Muscle layer of duodenum (tissue), 2 donors: Measurements from ENCODE around the gene WDR91.

Source experiments
- H3K27ac ChIP-seq: one replicate; pipeline ENCODE4 v1.7.0; 2013; ENCODE audit warnings: mild to moderate bottlenecking, low read length
- H3K27me3 ChIP-seq: one replicate; pipeline ENCODE4 v1.7.0; 2013; ENCODE audit warnings: low read depth, mild to moderate bottlenecking, control low read depth, low read length
- H3K36me3 ChIP-seq, 2 donors: one replicate each; pipeline ENCODE4 v1.7.0; 2013; ENCODE audit warnings: low read length in 2 of 2, control low read depth in 1 of 2, mild to moderate bottlenecking in 1 of 2; ENCODE audit not compliant: insufficient read depth in 2 of 2, control insufficient read depth in 1 of 2
- H3K4me1 ChIP-seq, 2 donors: one replicate each; pipeline ENCODE4 v1.7.0; 2013; ENCODE audit warnings: low read length in 2 of 2, mild to moderate bottlenecking in 2 of 2, control low read depth in 1 of 2, moderate library complexity in 1 of 2; ENCODE audit not compliant: insufficient read depth in 2 of 2, control insufficient read depth in 1 of 2
- H3K4me3 ChIP-seq, 2 donors: one replicate each; pipeline ENCODE4 v1.7.0; 2013; ENCODE audit warnings: low read length in 2 of 2, low read depth in 1 of 2, mild to moderate bottlenecking in 1 of 2
- H3K9me3 ChIP-seq, 2 donors: one replicate each; pipeline ENCODE4 v1.7.0; 2013; ENCODE audit warnings: low read length in 2 of 2, control low read depth in 1 of 2, mild to moderate bottlenecking in 1 of 2; ENCODE audit not compliant: control insufficient read depth in 1 of 2
- donor health status: healthy.

WDR91 gene

GRCh38 chr7:135211179-135211945 is at the start of gene WDR91:
TSS of gene WDR91 (minus strand) at chr7:135211526. CDS start at chr7:135211502, 24 bp downstream.
- peak within 1 kb of the TSS; percentile 89 for H3K27ac ChIP-seq
- H3K27me3 ChIP-seq = no peaks in the 10 kb centered on the region
- no peaks in the 10 kb centered on the region for H3K36me3 ChIP-seq
- H3K9me3 ChIP-seq = no peaks in the 10 kb centered on the region
- peaks cover 4 to 18% of the 10 kb centered on the region in 2 donors for H3K4me1 ChIP-seq
- peak within 1 kb of the TSS; percentile 79 to 90 for H3K4me3 ChIP-seq

- H3K36me3 ChIP-seq = no peaks in the 10 kb centered on the region
- peaks cover 0 to 21% of the 10 kb centered on the region in 2 donors for H3K4me1 ChIP-seq
- H3K27me3 ChIP-seq = no peaks in the 10 kb centered on the region
- H3K27ac ChIP-seq = no peak overlapping the region
- no peaks in the 10 kb centered on the region for H3K9me3 ChIP-seq
- H3K4me3 ChIP-seq = no peak overlapping the region
These were observed 49.1 kb upstream of the WDR91 start for GRCh38 chr7:135260470-135260869.

- H3K4me3 ChIP-seq = no peak overlapping the region
- no peaks in the 10 kb centered on the region for H3K9me3 ChIP-seq
- H3K4me1 ChIP-seq = peaks cover 1 to 28% of the 10 kb centered on the region in 2 donors
- H3K27ac ChIP-seq = no peak overlapping the region
- no peaks in the 10 kb centered on the region for H3K36me3 ChIP-seq
- H3K27me3 ChIP-seq = no peaks in the 10 kb centered on the region
These were observed 48.4 kb upstream of the WDR91 start for GRCh38 chr7:135259702-135260101.

GRCh38 chr7:135258585-135258984 is 47.3 kb upstream of the WDR91 start:
- no peaks in the 10 kb centered on the region for H3K27me3 ChIP-seq
- no peaks in the 10 kb centered on the region for H3K9me3 ChIP-seq
- H3K36me3 ChIP-seq = no peaks in the 10 kb centered on the region
- H3K4me3 ChIP-seq = no peak overlapping the region
- no peak overlapping the region for H3K27ac ChIP-seq
- peaks cover 5 to 39% of the 10 kb centered on the region in 2 donors for H3K4me1 ChIP-seq

- no peaks in the 10 kb centered on the region for H3K9me3 ChIP-seq
These were observed 46.5 kb upstream of the WDR91 start for GRCh38 chr7:135257790-135258189.

GRCh38 chr7:135253851-135254771 is 42.8 kb upstream of the WDR91 start:
- H3K4me3 ChIP-seq = peak overlapping the region in 1 of 2 donors; percentile 10
- H3K27me3 ChIP-seq = no peaks in the 10 kb centered on the region
- peak overlapping the region; percentile 82 for H3K27ac ChIP-seq
- H3K9me3 ChIP-seq = no peaks in the 10 kb centered on the region
- H3K4me1 ChIP-seq = peaks cover 5 to 23% of the 10 kb centered on the region in 2 donors
- H3K36me3 ChIP-seq = no peaks in the 10 kb centered on the region

More at GRCh38 chr7:135257790-135258189, 46.5 kb upstream of the WDR91 start:
- no peaks in the 10 kb centered on the region for H3K27me3 ChIP-seq
- no peak overlapping the region for H3K27ac ChIP-seq
- H3K36me3 ChIP-seq = no peaks in the 10 kb centered on the region
- H3K4me3 ChIP-seq = no peak overlapping the region
- peaks cover 5 to 44% of the 10 kb centered on the region in 2 donors for H3K4me1 ChIP-seq

GRCh38 chr7:135251496-135252391 is 40.4 kb upstream of the WDR91 start:
- Histone ChIP-seq H3K27me3 (no peaks in the 10 kb centered on the region), H3K4me1 (peaks cover 5 to 23% of the 10 kb centered on the region in 2 donors), H3K4me3 (no peak overlapping the region), H3K36me3 (no peaks in the 10 kb centered on the region), H3K27ac (no peak overlapping the region), H3K9me3 (no peaks in the 10 kb centered on the region)

GRCh38 chr7:135248546-135248945 is 37.2 kb upstream of the WDR91 start:
- H3K4me3 ChIP-seq = no peak overlapping the region
- H3K9me3 ChIP-seq = no peaks in the 10 kb centered on the region
- H3K4me1 ChIP-seq = peaks cover 0 to 5% of the 10 kb centered on the region in 2 donors
- no peaks in the 10 kb centered on the region for H3K36me3 ChIP-seq
- H3K27me3 ChIP-seq = no peaks in the 10 kb centered on the region
- H3K27ac ChIP-seq = no peak overlapping the region

GRCh38 chr7:135247746-135248471 is 36.6 kb upstream of the WDR91 start:
- no peaks in the 10 kb centered on the region for H3K4me1 ChIP-seq
- H3K27ac ChIP-seq = no peak overlapping the region
- no peak overlapping the region for H3K4me3 ChIP-seq
- no peaks in the 10 kb centered on the region for H3K36me3 ChIP-seq
- no peaks in the 10 kb centered on the region for H3K27me3 ChIP-seq
- H3K9me3 ChIP-seq = no peaks in the 10 kb centered on the region

- Histone ChIP-seq H3K4me3 (no peak overlapping the region), H3K4me1 (no peaks in the 10 kb centered on the region), H3K27me3 (no peaks in the 10 kb centered on the region)
These were observed 35.0 kb upstream of the WDR91 start for GRCh38 chr7:135246191-135246825.

More at GRCh38 chr7:135246191-135246825, 35.0 kb upstream of the WDR91 start:
- no peaks in the 10 kb centered on the region for H3K9me3 ChIP-seq
- H3K36me3 ChIP-seq = no peaks in the 10 kb centered on the region
- H3K27ac ChIP-seq = no peak overlapping the region
